Measurements from ENCODE around the gene MTMR12.

DNA sequence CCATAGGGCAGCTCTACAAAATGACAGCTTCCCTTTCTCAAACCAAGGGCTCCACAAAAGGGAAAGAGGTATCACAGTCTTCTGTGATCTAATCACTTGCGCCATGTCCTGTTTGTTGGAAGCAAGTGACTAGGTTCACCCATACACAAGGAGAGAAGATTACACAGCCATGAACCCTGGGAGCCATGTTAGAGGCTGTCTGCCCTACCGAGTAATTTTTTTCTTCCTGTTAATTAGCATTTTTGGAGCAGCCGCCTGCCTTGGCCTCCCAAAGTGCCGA is 105.4 kb downstream of the MTMR12 start:
- no peak for TF ChIP-seq EZH2phosphoT487 (IDR thresholded peaks at IDR 0.05; ENCODE audit: insufficient read depth, low read depth)
- no peak for TF ChIP-seq EZH2 (IDR thresholded peaks at IDR 0.05; ENCODE audit: insufficient read depth, poor library complexity, severe bottlenecking)

Data from GM23248 (cell line).